HG03064 (cell line): ENCODE measurements around the gene CCM2.

Experiments used
- ATAC-seq: cut with Tn5 transposase; IDR thresholded peaks from one replicate; pipeline ENCODE4 v1.9.1; 2021; ENCODE audit warnings: low read depth; ENCODE audit not compliant: unreplicated experiment

Gene CCM2

DNA sequence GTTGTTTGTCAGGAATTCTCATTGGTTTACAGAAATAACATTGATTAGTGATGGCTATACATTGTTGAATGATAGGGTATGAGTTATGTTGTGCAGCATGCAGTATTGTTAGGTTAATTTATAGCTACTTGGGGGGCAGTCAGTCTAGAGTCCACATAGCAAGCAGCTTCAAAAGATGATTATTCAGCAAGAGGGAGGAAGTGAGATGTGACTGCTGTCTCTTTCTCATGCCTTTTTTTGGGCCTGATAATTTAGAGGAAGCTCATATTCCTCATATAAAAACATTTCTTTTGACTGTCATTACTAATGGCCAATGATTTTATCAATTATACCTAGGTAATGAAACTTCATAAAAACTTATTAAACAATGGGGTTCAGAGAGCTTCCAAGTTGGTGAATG lies 114.9 kb downstream of the CCM2 start:
- ATAC-seq = no peak

DNA sequence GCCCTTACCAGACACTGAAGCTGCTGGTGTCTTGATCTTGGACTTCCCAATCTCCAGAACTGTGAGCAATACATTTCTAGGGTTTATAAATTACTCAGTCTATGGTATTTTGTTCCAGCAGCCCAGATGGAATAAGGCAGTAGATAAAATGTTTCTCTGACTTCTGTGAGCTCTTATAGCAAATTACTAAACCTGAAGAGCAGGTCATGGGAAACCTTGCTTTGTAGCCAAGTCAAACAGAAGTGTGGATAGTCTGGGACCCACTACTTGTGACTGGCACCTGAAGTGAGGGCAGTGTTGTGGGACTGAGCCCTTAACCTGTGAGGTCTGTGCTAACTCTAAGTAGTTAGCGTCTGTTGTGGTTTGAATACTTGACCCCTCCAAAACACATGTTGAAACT lies 116.0 kb downstream of the CCM2 start:
- no peak for ATAC-seq

DNA sequence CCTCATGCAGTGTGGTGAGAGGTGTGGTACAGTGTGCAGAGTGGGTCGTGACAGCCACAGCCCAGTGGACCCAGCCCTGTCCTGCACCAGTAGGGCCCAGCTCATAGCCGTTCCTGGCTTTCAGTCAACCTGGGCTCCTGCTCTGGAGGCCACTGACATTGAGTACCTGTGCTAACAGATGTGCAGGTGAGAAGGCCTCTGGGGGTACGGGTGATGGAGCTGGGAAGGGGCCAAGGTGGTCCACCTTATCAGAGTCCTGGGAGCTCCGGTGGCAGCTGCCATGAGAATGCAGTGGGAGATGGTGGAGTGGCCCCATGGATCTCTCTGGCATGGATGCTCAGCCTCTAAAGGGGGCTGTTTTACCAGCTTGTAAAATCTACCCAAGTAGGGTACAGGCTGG lies 117.6 kb downstream of the CCM2 start:
- no peak for ATAC-seq

DNA sequence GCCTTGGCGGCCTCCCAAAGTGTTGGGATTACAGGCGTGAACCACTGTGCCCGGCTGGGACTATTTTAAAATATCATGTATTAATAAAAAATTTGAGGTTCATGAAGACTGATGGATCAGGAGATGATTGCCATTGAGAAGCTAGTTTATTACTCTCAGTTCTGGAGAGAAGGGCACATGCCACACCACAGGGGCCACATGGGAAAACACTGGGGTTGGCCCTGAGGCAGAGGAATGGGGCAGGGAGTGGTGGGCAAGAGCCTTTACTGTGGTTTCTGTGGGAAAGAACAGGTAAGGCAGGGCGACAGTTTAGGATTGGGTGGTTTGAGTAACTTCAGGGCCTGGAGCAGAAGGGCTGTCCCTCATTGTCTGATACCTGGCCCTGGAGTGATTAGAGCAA lies 118.3 kb downstream of the CCM2 start:
- ATAC-seq = no peak

DNA sequence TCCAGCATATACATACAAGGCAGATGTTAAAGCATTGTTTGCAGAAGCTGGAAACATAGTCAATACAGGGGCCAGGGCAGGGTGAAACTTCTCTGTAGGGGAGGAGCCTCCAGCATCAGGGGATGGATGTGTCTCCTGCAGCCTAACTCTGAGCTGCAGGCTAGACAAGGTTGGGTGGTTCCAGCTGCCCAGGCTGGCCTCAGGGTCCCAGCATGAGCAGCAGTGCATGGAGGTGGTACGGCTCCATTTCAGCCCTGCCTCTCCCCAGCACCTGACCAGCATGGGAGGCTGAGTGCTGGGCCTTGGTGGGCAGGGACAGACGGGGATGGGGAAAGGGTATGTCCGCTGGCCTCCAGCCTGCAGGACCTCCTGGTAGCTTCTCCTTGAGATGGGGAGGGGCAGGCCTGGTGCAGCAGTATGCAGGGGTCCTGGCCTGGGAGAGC lies 118.9 kb downstream of the CCM2 start:
- ATAC-seq = no peak

DNA sequence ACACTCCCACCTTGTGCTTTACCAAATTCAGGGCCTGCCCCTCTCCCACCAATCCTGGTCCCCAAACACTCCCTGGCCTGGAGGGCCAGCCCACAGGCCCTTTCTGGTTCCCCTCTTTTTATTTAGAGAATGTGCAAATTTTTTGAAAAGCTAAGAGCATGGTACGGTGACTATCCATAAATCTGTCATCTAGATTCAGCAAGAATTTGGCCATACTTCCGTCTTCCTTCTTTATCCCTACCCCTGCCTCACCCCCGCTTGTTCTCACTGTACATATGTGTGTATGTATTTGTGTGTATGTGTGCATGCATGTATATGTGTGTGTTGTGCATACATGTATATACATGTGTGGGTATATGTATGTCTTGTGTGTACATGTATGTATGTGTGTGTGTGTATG lies 119.5 kb downstream of the CCM2 start:
- ATAC-seq = no peak

DNA sequence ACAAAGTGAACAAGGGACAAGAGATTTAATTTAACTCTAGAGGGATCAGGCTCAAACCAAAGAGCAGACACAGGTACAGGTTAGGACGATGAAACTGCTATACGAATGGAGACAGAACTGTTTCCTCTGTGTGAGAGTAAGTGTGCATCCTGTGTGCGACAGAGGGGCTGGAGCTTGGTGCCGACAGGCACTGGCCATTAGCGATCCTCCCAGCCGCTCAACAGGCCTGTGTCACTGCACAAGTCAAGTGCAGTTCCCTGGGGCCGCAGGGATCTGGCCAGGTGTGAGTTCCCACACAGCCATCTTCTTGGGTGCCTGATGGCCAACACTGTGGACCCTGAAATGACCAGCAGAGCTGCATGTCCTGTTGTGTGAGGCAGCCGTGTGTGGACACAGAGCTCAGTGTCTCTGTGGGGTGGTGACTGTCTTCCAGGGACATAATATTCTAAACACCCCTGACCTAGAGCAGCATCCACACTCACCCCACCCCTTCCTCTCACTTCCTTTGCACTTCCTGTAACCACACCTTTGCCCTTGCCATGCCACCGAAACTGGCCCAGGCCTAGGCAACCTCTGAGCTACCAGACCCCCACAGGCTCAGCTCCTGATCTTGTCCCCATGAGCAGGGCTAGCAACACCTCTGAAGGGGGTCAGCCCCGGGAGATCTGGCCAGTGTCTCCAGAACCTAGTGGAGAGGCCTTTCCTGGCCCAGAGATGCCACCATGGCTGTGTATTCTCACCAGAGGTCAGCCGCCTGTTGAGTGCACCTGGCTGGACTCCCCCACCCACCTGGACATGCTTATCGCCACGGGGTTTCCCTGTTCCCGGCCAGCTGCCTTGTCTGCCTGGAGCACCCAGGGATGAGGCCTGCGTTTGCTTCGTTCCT lies 123.2 kb downstream of the CCM2 start:
- no peak for ATAC-seq

DNA sequence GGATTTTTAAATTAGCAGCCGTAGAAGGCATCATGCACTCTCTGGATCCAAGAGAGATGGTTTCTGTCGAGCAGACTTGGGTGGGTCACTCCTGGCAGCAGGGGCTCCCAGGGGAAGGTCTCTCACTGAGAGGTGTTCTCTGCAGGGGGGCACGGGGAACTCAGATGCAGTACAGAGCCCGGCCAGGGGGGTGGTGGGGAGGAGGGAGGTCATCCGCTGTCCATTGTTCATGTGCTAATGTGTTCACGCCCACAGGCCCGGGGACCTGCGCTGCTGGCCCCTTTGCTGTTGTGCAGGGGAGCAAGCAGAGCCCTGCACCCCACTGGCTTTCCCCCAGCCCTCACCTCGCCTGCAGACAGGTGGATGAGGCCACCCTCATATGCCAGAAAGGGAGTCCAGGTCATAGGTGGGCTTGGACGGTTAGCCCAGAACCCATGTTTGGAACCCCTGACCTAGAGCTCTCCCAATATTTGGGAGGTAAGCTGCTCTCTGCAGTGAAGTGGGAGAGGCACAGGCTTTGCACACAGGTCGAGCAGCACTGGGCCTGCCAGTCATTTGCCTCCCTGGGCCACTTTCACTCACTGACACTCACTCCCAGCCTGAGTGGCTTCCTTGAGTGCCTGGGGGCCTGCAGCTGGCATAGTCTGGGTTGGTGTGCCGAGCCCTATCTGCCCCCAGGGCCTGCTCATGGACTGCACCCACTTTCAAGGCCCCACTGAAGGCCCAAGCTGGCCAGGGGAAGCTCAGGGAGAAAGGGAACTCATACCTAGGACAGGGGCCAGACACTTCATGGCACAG lies 124.1 kb downstream of the CCM2 start:
- ATAC-seq = no peak

DNA sequence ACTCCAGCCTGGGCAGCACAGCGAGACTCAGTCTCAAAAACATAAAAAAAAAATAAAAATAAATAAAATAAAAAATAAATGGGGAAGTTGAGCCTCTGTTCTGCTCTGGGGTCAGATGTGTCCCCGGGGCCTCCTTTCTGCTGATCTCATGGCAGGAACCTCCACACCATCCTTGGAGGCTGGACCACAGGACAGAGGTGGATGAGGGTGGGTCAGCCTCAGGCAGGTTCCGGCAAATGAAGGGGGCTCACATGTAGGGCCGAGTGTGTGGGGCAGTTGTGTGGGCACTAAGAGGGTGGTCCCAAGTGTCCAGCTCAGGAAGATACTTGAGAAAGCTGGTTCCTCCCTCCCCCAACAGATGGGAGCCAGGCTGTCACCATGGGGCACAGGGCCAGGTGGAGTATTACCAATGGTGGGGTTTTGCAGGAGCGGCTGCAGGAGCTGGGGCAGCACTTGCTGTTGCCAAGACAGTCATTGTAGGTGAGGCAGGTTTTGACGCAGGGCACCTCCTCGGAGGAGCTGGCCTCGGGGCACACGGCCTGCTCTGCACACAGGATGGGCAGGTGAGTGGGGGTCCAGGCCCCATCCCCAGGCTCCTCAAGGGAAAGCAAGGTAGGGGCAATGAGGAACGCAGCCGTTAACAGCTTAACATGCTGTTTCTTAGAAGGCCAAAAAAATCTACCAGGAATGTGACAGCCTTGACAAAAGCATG lies 125.3 kb downstream of the CCM2 start:
- no peak for ATAC-seq
